ENCODE results near the gene RBL2. TPM values are rescaled to one million over a fixed set of nuclear protein-coding genes. Genes with fewer than 3 reads are reported as not detected.
A peak's percentile ranks its signal among the peaks of the same experiment; 100 is the strongest.
"Not testable (repeated sequence)": the region's sequence is repeated elsewhere in the genome, so short reads cannot be mapped to it uniquely, and the experiment has no call there.

The RBL2 gene
- total and polyA plus RNA-seq, 2 of the 8 experiments (the other 6 are each of a cell fraction or from before 2014, with no cell fraction given): 13.9 to 22.1 TPM

GRCh38 chr16:53384610-53385009 is 49.7 kb upstream of the RBL2 start:
- H3K9ac ChIP-seq (replicated peaks in 1 of 4; ENCODE audit: extremely low read depth in 1 of 4, low read depth in 3 of 4, low read length in 3 of 4); H2BK120ac ChIP-seq (replicated peaks; ENCODE audit: low read depth, low read length); CTCF ChIA-PET (ENCODE audit: partially characterized antibody); H2BK12ac ChIP-seq (ENCODE audit: low read depth, low read length); H3K79me1 ChIP-seq (ENCODE audit: low read depth, low read length); H3K79me2 ChIP-seq (ENCODE audit: control insufficient read depth in 1 of 2, insufficient read depth in 2 of 2, low read length in 2 of 2); H2AFZ ChIP-seq (ENCODE audit: low read length); H4K8ac ChIP-seq (ENCODE audit: extremely low read depth, insufficient read depth, low read length); H2AK5ac ChIP-seq (ENCODE audit: low read depth, low read length); H3K18ac ChIP-seq (ENCODE audit: extremely low read depth, low read length); H2BK15ac ChIP-seq (ENCODE audit: low read length); H2BK5ac ChIP-seq (ENCODE audit: low read depth, low read length); H4K5ac ChIP-seq (ENCODE audit: insufficient read length, low read depth, low read length); H3K4me2 ChIP-seq (ENCODE audit: insufficient read depth in 1 of 2, low read depth in 2 of 2, low read length in 2 of 2); H3K4me1 ChIP-seq (replicated peaks in 1 of 4; ENCODE audit: control insufficient read depth in 3 of 4, insufficient read depth in 4 of 4, low read length in 3 of 4); H3K23me2 ChIP-seq (ENCODE audit: low read depth, low read length); H3K27ac ChIP-seq (ENCODE audit: low read depth, low read length); H3K4me3 ChIP-seq (ENCODE audit: extremely low read depth in 1 of 4, insufficient read depth in 2 of 4, low read depth in 3 of 4, low read length in 4 of 4); H3K14ac ChIP-seq (ENCODE audit: insufficient read length); H4K20me1 ChIP-seq (replicated peaks in 1 of 2; ENCODE audit: control insufficient read depth in 1 of 2, insufficient read depth in 2 of 2, low read length in 2 of 2); POLR2A ChIA-PET (ENCODE audit: partially characterized antibody); H3K4ac ChIP-seq (replicated peaks; ENCODE audit: insufficient read length, low read depth, low read length); H4K91ac ChIP-seq (replicated peaks; ENCODE audit: insufficient read length, low read length); H3K27me3 ChIP-seq (replicated peaks in 1 of 4; ENCODE audit: control insufficient read depth in 3 of 4, extremely low read depth in 1 of 4, insufficient read depth in 3 of 4, low read length in 3 of 4); H3K56ac ChIP-seq (replicated peaks; ENCODE audit: insufficient read length, low read depth, low read length); FAIRE-seq; H3K23ac ChIP-seq (ENCODE audit: insufficient read length); H2BK20ac ChIP-seq (ENCODE audit: low read length); H3K36me3 ChIP-seq (ENCODE audit: control insufficient read depth in 2 of 4, insufficient read depth in 4 of 4, low read length in 3 of 4): not testable (repeated sequence)
- peaks cover 6 to 11% of the 10 kb centered on the region in 2 experiments; a peak in 3 of 4 replicates for H3K9me3 ChIP-seq (ENCODE audit: insufficient read depth in 2 of 2, low read depth in 1 of 2, low read length in 1 of 2)
- peak in 1 of 2 experiments; percentile 55 for DNase-seq (ENCODE audit: low read depth in 1 of 2, low spot score in 2 of 2)
- TF ChIP-seq EP300 (IDR thresholded peaks at IDR 0.05; ENCODE audit: borderline replicate concordance in 1 of 2, low read depth in 2 of 2, low read length in 2 of 2): peak in 1 of 2 experiments; percentile 61; a peak in 1 of 3 replicates
- 88% methylated on average over 8 of the region's 8 CpGs; no CpG with 5 or more reads in 1 of the 2 experiments for WGBS, 2 experiments (ENCODE audit: extremely low coverage in 1 of 2, insufficient coverage in 1 of 2, insufficient read length in 1 of 2, insufficient replicate concordance in 2 of 2, low coverage in 1 of 2, low lambda C conversion rate in 2 of 2, missing lambda C conversion rate in 1 of 2)
